GM13977 (cell line): Measurements from ENCODE around the gene G6PC1.
"Not testable (repeated sequence)": the region's sequence is repeated elsewhere in the genome, so short reads cannot be mapped to it uniquely, and the experiment has no call there.

ENCODE experiments used
- DNase-seq: peaks from one replicate; pipeline ENCODE4 v3.0.0; 2012; ENCODE audit warnings: low spot score
- in situ Hi-C: fragments of 300-500 bp; cut with MboI; formaldehyde crosslinking; loops from one replicate; pipeline ENCODE4 v1.12.0; 2022; ENCODE audit warnings: low sequenced_read_pairs, low pct_unique_long_range_greater_than_20kb, mixed read lengths, inconsistent platforms; ENCODE audit not compliant: unreplicated experiment
- TF ChIP-seq, protein P1 (sequence below): IDR thresholded peaks from 2 replicates; pipeline ENCODE4 v1.5.1; 2012; ENCODE audit warnings: mild to moderate bottlenecking, control low read depth; ENCODE audit not compliant: insufficient read depth; ENCODE audit errors: extremely low read depth, missing control alignments

G6PC1 gene

DNA sequence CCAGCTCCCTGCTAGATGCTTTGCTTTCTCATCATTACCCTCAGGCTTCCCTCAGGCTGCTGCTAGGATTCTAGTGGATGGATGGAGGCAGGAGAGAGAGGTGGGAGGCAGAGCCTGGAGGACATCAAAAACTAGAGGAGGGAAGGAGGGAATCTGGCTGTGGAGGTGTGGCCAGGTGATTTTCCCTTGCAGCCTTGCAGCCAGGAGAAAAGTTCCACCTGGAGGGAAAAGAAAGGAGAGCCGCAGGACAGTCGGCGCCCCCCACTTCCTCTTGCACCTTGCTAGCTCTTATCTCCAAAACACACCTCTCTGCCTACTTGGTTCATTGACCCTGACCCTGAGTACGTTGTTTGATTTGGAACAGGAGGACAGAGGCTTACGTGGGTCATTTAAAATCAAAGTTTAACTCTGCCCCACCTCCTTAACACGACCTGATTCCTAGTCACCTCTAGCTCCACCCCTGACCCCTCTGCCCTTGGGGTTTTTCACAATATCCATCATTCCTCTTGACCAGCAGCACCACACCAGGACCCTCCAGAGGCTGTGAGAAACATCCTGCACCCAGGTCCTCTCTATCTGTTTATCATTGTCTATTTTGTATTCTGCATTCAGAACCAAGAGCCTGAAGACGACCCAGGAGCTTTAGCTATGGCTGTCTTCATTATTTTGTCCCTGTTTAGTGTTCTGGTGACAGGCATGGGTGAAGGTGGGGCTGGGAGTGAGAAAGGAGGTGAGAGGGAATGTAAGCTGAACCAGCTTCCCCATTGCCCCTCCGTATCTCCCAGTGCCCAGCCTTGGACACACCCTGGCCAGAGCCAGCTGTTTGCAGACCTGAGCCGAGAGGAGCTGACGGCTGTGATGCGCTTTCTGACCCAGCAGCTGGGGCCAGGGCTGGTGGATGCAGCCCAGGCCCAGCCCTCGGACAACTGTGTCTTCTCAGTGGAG, 33.7 kb upstream of the G6PC1 start:
- in situ Hi-C loops, result no loop called here
- no peak for DNase-seq
- TF ChIP-seq, protein P1, sequence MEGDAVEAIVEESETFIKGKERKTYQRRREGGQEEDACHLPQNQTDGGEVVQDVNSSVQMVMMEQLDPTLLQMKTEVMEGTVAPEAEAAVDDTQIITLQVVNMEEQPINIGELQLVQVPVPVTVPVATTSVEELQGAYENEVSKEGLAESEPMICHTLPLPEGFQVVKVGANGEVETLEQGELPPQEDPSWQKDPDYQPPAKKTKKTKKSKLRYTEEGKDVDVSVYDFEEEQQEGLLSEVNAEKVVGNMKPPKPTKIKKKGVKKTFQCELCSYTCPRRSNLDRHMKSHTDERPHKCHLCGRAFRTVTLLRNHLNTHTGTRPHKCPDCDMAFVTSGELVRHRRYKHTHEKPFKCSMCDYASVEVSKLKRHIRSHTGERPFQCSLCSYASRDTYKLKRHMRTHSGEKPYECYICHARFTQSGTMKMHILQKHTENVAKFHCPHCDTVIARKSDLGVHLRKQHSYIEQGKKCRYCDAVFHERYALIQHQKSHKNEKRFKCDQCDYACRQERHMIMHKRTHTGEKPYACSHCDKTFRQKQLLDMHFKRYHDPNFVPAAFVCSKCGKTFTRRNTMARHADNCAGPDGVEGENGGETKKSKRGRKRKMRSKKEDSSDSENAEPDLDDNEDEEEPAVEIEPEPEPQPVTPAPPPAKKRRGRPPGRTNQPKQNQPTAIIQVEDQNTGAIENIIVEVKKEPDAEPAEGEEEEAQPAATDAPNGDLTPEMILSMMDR, result no peak

DNA sequence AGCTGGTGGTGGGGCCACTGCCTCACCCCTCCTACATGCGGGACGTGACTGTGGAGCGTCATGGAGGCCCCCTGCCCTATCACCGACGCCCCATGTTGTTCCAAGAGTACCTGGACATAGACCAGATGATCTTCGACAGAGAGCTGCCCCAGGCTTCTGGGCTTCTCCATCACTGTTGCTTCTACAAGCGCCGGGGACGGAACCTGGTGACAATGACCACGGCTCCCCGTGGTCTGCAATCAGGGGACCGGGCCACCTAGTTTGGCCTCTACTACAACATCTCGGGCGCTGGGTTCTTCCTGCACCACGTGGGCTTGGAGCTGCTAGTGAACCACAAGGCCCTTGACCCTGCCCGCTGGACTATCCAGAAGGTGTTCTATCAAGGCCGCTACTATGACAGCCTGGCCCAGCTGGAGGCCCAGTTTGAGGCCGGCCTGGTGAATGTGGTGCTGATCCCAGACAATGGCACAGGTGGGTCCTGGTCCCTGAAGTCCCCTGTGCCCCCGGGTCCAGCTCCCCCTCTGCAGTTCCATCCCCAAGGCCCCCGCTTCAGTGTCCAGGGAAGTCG, 32.8 kb upstream of the G6PC1 start:
- DNase-seq, result not testable (repeated sequence)

DNA sequence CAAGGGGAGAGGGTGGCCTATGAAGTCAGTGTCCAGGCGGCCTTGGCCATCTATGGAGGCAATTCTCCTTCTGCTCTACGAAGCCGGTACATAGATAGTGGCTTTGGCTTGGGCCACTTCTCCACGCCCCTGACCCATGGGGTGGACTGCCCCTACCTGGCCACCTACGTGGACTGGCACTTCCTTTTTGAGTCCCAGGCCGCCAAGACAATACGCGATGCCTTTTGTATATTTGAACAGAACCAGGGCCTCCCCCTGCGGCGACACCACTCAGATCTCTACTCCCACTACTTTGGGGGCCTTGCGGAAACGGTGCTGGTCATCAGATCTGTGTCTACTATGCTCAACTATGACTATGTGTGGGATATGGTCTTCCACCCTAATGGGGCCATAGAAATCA, 32.3 kb upstream of the G6PC1 start:
- DNase-seq, result no peak
- TF ChIP-seq, protein P1, result no peak
- in situ Hi-C loops, result no loop called here

More for the DNA sequence above, 32.8 kb upstream of the G6PC1 start:
- in situ Hi-C loops, result not testable (repeated sequence)

DNA sequence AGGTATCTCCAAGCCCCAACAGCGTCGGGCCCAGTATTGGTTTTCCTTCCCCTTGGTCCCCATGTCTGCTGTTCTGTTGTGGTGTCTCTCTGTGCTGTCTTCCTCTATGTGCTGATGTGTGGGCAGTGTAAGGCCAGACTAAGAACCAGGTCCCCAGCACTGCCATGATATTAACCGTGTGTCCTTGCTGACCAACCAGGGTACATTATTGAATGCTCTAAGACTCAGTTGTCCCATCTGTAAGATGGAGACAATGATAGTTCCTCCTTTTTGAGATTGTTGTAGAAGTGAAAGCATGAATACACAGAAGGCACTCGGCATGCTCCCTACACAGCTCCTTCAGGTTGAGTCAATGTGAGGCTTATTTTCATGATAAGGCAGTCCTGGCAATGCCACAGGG, 29.0 kb upstream of the G6PC1 start:
- DNase-seq, result no peak
- in situ Hi-C loops, result no loop called here
- TF ChIP-seq, protein P1, result no peak

DNA sequence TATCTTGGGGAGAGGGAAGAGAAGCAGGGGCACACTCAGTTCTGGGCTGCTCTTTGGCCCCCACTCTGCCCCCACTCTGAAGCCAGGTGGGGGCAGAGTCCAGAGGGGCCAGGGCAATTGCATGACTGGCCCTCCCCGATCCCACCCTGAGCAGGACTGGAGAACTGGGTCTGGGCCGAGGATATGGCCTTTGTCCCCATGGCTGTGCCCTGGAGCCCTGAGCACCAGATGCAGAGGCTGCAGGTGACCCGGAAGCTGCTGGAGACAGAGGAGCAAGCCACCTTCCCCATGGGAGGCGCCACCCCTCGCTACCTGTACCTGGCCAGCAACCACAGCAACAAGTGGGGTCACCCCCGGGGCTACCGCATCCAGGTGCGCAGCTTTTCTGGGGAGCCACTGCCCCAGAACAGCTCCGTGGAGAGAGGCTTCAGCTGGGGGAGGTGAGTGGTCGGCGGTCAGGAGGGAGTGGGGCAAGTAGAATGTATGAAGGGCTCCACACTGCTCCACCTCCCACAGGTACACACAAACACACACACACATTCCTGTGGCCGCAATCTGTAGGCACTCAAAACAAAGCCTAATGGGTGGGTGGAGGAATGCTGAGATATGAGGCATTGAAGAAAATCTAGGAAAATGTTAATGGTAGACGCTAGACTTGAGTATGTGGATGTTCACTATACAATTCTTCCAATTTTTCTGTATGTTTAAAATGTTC, 28.2 kb upstream of the G6PC1 start:
- TF ChIP-seq, protein P1, result no peak
- DNase-seq, result no peak
- in situ Hi-C loops, result no loop called here

DNA sequence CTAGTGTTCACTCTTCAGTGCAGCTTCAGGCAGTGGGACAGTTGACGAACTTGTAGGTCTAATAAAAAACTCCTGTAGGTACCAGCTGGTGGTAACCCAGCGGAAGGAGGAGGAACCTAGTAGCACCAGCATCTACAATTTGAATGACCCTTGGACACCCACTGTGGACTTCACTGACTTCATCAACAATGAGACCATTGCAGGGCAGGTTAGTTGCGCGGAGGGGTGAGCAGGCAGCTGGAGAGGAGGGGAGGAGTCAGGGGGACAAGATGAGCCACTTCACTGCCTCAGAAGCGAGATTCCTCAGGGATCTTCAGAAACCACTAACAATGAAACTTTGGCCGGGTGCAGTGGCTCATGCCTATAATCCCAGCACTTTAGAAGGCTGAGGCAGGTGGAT, 27.3 kb upstream of the G6PC1 start:
- DNase-seq, result no peak
- in situ Hi-C loops, result no loop called here
- TF ChIP-seq, protein P1, result no peak

DNA sequence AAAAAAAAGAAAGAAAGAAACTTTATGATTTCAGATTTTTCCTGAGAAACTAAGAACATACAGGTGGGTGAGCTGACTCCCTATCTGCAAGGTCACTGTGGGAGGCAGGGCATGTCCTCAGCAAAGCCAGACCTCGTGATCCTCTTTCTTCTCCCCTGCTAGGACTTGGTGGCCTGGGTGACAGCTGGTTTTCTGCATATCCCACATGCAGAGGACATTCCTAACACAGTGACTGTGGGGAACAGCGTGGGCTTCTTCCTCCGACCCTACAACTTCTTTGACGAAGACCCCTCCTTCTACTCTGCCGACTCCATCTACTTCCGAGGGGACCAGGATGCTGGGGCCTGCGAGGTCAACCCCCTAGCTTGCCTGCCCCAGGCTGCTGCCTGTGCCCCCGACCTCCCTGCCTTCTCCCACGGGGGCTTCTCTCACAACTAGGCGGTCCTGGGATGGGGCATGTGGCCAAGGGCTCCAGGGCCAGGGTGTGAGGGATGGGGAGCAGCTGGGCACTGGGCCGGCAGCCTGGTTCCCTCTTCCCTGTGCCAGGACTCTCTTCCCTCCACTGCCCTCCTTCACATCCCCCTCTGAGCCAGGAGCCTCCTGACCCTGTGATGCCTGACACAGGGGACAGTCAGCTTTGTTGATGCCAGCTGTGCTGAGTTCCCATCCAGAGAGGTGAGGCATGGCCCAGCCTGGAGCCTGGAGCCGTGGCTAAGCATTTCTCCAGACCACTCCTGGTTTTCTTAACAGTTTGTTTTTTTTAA, 26.5 kb upstream of the G6PC1 start:
- in situ Hi-C loops, result not testable (repeated sequence)

More for the DNA sequence above, 26.5 kb upstream of the G6PC1 start:
- not testable (repeated sequence) for DNase-seq
